ENCODE results near the gene RUNX1.

GRCh38 chr21:35088319-35088771, 39.2 kb upstream of the RUNX1 start:
- no peak for TF ChIP-seq CTCF (IDR thresholded peaks at IDR 0.05; ENCODE audit: low read depth, low read length)
- no peak for TF ChIP-seq POLR2A (IDR thresholded peaks at IDR 0.05; ENCODE audit: extremely low read depth, insufficient read length)
- TF ChIP-seq MYC (IDR thresholded peaks at IDR 0.05; ENCODE audit: low read depth, low read length), result no peak
